Smooth muscle cell (in vitro differentiated cells): ENCODE data around the gene IYD. TPM values are rescaled to one million over a fixed set of nuclear protein-coding genes. Genes with fewer than 3 reads are reported as not detected.

ENCODE experiments used
- DNase-seq: peaks from one replicate; lab custom pipeline; 2025; ENCODE audit not compliant: unreplicated experiment; lab: John Stamatoyannopoulos, UW
- H2AFZ ChIP-seq: fragments of 200-600 bp; sonication (generic); 2 replicates; pipeline ENCODE4 v1.6.0; 2016; ENCODE audit warnings: antibody characterized with exemption, low read depth, mild to moderate bottlenecking
- H3F3A ChIP-seq: fragments of 200-600 bp; sonication (generic); 2 replicates; pipeline ENCODE4 v1.6.0; 2017; ENCODE audit warnings: antibody characterized with exemption, low read depth
- H3K27ac ChIP-seq: fragments of 200-600 bp; sonication (generic); 2 replicates; pipeline ENCODE4 v1.5.1; 2016; ENCODE audit warnings: low read depth, mild to moderate bottlenecking
- H3K27me3 ChIP-seq: fragments of 200-600 bp; sonication (generic); 2 replicates; pipeline ENCODE4 v1.6.1; 2016; ENCODE audit warnings: low read depth, mild to moderate bottlenecking
- H3K36me3 ChIP-seq: fragments of 200-600 bp; sonication (generic); 2 replicates; pipeline ENCODE4 v1.5.1; 2016; ENCODE audit warnings: low read depth
- H3K4me1 ChIP-seq: fragments of 200-600 bp; sonication (generic); 2 replicates; pipeline ENCODE4 v1.5.1; 2016; ENCODE audit warnings: low read depth
- H3K4me2 ChIP-seq: fragments of 200-600 bp; sonication (generic); 2 replicates; pipeline ENCODE4 v1.6.0; 2016; ENCODE audit warnings: mild to moderate bottlenecking
- H3K4me3 ChIP-seq: fragments of 200-600 bp; sonication (generic); 2 replicates; pipeline ENCODE4 v1.5.1; 2016; ENCODE audit warnings: mild to moderate bottlenecking
- H3K79me2 ChIP-seq: fragments of 200-600 bp; sonication (generic); 2 replicates; pipeline ENCODE4 v1.6.0; 2016; ENCODE audit warnings: low read depth, mild to moderate bottlenecking
- H3K9ac ChIP-seq: fragments of 200-600 bp; sonication (generic); 2 replicates; pipeline ENCODE4 v1.6.0; 2016; ENCODE audit warnings: low read depth
- H3K9me3 ChIP-seq: fragments of 200-600 bp; sonication (generic); replicated peaks from 2 replicates; pipeline ENCODE4 v1.5.1; 2016; ENCODE audit warnings: low read depth
- H4K20me1 ChIP-seq: fragments of 200-600 bp; sonication (generic); 2 replicates; pipeline ENCODE4 v1.6.0; 2016; ENCODE audit warnings: low read depth
- CTCF ChIP-seq: fragments of 200-600 bp; sonication (generic); IDR thresholded peaks from 2 replicates; pipeline ENCODE4 v1.5.1; 2017; ENCODE audit warnings: borderline replicate concordance, mild to moderate bottlenecking, antibody characterized with exemption; ENCODE audit not compliant: insufficient read depth, poor library complexity, severe bottlenecking
- WGBS: methylation state at CpG from one replicate; pipeline ENCODE4 v1.1.7; 2016; ENCODE audit warnings: low lambda C conversion rate; 5-methylcytosine and 5-hydroxymethylcytosine counted together
- polyA plus RNA-seq: library from polyadenylated mRNA; unstranded; fragments of >200 nt; fragmentation: Nextera tagmentation; extraction: Ambion mirVana; gene quantifications from 2 replicates; pipeline ENCODE4 v1.2.1, GENCODE V29; 2016
- total RNA-seq: library from RNA; depleted of rRNA; stranded (reverse); fragments of >200 nt; gene quantifications from 2 replicates; pipeline ENCODE4 v1.2.3, GENCODE V29; 2014

IYD gene
- total and polyA plus RNA-seq, 2 experiments from 2014 or later, result not detected

- H3K4me2 ChIP-seq, result peak overlapping the region; percentile 67
- no peaks in the 10 kb centered on the region for H4K20me1 ChIP-seq
- DNase-seq, result no peak
- WGBS, result 24% methylated on average over 2 of the region's 2 CpGs
- no peak overlapping the region for H3K27ac ChIP-seq
- H3K27me3 ChIP-seq, result peaks cover 28% of the 10 kb centered on the region
- no peak overlapping the region for H2AFZ ChIP-seq
- no peak overlapping the region for H3K9ac ChIP-seq
- no peaks in the 10 kb centered on the region for H3K9me3 ChIP-seq
- no peak overlapping the region for H3K4me3 ChIP-seq
- no peaks in the 10 kb centered on the region for H3K36me3 ChIP-seq
- no peaks in the 10 kb centered on the region for H3F3A ChIP-seq
- TF ChIP-seq CTCF, result no peak
- no peaks in the 10 kb centered on the region for H3K79me2 ChIP-seq
- no peaks in the 10 kb centered on the region for H3K4me1 ChIP-seq
These were observed 42.1 kb downstream of the IYD start for GRCh38 chr6:150410906-150411305.

GRCh38 chr6:150412221-150412620 is 43.4 kb downstream of the IYD start:
- DNase-seq, result no peak
- Histone ChIP-seq H3K27ac (no peak overlapping the region), H3F3A (no peaks in the 10 kb centered on the region), H3K4me3 (no peak overlapping the region), H3K4me1 (no peaks in the 10 kb centered on the region), H3K9ac (no peak overlapping the region), H3K36me3 (no peaks in the 10 kb centered on the region), H3K79me2 (no peaks in the 10 kb centered on the region), H3K4me2 (no peak overlapping the region), H2AFZ (no peak overlapping the region), H4K20me1 (no peaks in the 10 kb centered on the region), H3K9me3 (no peaks in the 10 kb centered on the region), H3K27me3 (peaks cover 27% of the 10 kb centered on the region)
- TF ChIP-seq CTCF, result no peak
- 82% methylated on average over 3 of the region's 3 CpGs for WGBS

- no peak overlapping the region for H2AFZ ChIP-seq
- no peaks in the 10 kb centered on the region for H3F3A ChIP-seq
- H3K9me3 ChIP-seq, result no peaks in the 10 kb centered on the region
- no peaks in the 10 kb centered on the region for H3K79me2 ChIP-seq
- DNase-seq, result no peak
- no peak overlapping the region for H3K4me2 ChIP-seq
- H3K27ac ChIP-seq, result no peak overlapping the region
- no peak overlapping the region for H3K4me3 ChIP-seq
- H3K9ac ChIP-seq, result no peak overlapping the region
- no peaks in the 10 kb centered on the region for H4K20me1 ChIP-seq
- H3K4me1 ChIP-seq, result no peaks in the 10 kb centered on the region
- H3K27me3 ChIP-seq, result peaks cover 17% of the 10 kb centered on the region
- TF ChIP-seq CTCF, result no peak
- WGBS, result 64% methylated on average over 4 of the region's 4 CpGs
- H3K36me3 ChIP-seq, result no peaks in the 10 kb centered on the region
These were observed 44.4 kb downstream of the IYD start for GRCh38 chr6:150413198-150413597.

GRCh38 chr6:150413781-150414281 is 45.0 kb downstream of the IYD start:
- TF ChIP-seq CTCF, result no peak
- DNase-seq, result no peak

More at GRCh38 chr6:150413781-150414281, 45.0 kb downstream of the IYD start:
- H3K27ac ChIP-seq, result no peak overlapping the region
- no peak overlapping the region for H3K4me2 ChIP-seq
- H3K79me2 ChIP-seq, result no peaks in the 10 kb centered on the region
- H3F3A ChIP-seq, result no peaks in the 10 kb centered on the region
- no peaks in the 10 kb centered on the region for H3K9me3 ChIP-seq
- H2AFZ ChIP-seq, result no peak overlapping the region
- no peak overlapping the region for H3K9ac ChIP-seq
- peaks cover 13% of the 10 kb centered on the region for H3K27me3 ChIP-seq
- 83% methylated on average over 3 of the region's 3 CpGs for WGBS
- H4K20me1 ChIP-seq, result no peaks in the 10 kb centered on the region
- no peak overlapping the region for H3K4me3 ChIP-seq
- peaks cover 3% of the 10 kb centered on the region for H3K4me1 ChIP-seq
- no peaks in the 10 kb centered on the region for H3K36me3 ChIP-seq
